ENCODE results near the gene KLHL7.
"Not testable (repeated sequence)": the region's sequence is repeated elsewhere in the genome, so short reads cannot be mapped to it uniquely, and the experiment has no call there.

KLHL7 gene

GRCh38 chr7:23108995-23109394, 3.4 kb downstream of the KLHL7 start:
- no peak for DNase-seq

GRCh38 chr7:23109470-23109869, 3.9 kb downstream of the KLHL7 start:
- DNase-seq: no peak

GRCh38 chr7:23114896-23115295, 9.3 kb downstream of the KLHL7 start:
- no peak for DNase-seq

- DNase-seq: no peak
Measured at GRCh38 chr7:23115991-23116390, 10.4 kb downstream of the KLHL7 start.

GRCh38 chr7:23117841-23118240, 12.3 kb downstream of the KLHL7 start:
- DNase-seq: no peak

GRCh38 chr7:23120106-23120505, 14.5 kb downstream of the KLHL7 start:
- no peak for DNase-seq

GRCh38 chr7:23121165-23121564, 15.6 kb downstream of the KLHL7 start:
- no peak for DNase-seq

- DNase-seq: no peak
Measured at GRCh38 chr7:23123007-23123406, 17.4 kb downstream of the KLHL7 start.

- DNase-seq: no peak
Measured at GRCh38 chr7:23123465-23123864, 17.9 kb downstream of the KLHL7 start.

- DNase-seq: no peak
Measured at GRCh38 chr7:23129036-23129435, 23.5 kb downstream of the KLHL7 start.

- not testable (repeated sequence) for DNase-seq
Measured at GRCh38 chr7:23131799-23132198, 26.2 kb downstream of the KLHL7 start.

GRCh38 chr7:23133797-23134196, 28.2 kb downstream of the KLHL7 start:
- DNase-seq: no peak

- DNase-seq: no peak
Measured at GRCh38 chr7:23135755-23136154, 30.2 kb downstream of the KLHL7 start.

- no peak for DNase-seq
Measured at GRCh38 chr7:23136216-23136615, 30.6 kb downstream of the KLHL7 start.

GRCh38 chr7:23157679-23158078, 52.1 kb downstream of the KLHL7 start:
- no peak for DNase-seq

GRCh38 chr7:23158546-23158945, 53.0 kb downstream of the KLHL7 start:
- no peak for DNase-seq

GRCh38 chr7:23161482-23161881, 55.9 kb downstream of the KLHL7 start:
- peak; percentile 93 for DNase-seq

GRCh38 chr7:23164846-23165245, 59.3 kb downstream of the KLHL7 start:
- peak; percentile 72 for DNase-seq

- DNase-seq: peak; percentile 67
Measured at GRCh38 chr7:23165316-23165715, 59.7 kb downstream of the KLHL7 start.

GRCh38 chr7:23167691-23168090, 62.1 kb downstream of the KLHL7 start:
- DNase-seq: no peak

GRCh38 chr7:23168111-23168885, 62.7 kb downstream of the KLHL7 start:
- DNase-seq: no peak

GRCh38 chr7:23175938-23176337, 70.4 kb downstream of the KLHL7 start:
- DNase-seq: peak; percentile 60

GRCh38 chr7:23181684-23182553, 76.3 kb downstream of the KLHL7 start, which contains the start of gene NUP42:
NUP42 (plus strand) TSS chr7:23182048; CDS start chr7:23182086, 38 bp downstream.
- DNase-seq: peak; percentile 100
